Fibroblast of peridontal ligament (primary cell): Measurements from ENCODE around the gene DOK4.

Experiments used
- DNase-seq: peaks from one replicate; pipeline ENCODE4 v3.0.0-alpha.2; 2010; ENCODE audit errors: extremely low read depth

The DOK4 gene

DNA sequence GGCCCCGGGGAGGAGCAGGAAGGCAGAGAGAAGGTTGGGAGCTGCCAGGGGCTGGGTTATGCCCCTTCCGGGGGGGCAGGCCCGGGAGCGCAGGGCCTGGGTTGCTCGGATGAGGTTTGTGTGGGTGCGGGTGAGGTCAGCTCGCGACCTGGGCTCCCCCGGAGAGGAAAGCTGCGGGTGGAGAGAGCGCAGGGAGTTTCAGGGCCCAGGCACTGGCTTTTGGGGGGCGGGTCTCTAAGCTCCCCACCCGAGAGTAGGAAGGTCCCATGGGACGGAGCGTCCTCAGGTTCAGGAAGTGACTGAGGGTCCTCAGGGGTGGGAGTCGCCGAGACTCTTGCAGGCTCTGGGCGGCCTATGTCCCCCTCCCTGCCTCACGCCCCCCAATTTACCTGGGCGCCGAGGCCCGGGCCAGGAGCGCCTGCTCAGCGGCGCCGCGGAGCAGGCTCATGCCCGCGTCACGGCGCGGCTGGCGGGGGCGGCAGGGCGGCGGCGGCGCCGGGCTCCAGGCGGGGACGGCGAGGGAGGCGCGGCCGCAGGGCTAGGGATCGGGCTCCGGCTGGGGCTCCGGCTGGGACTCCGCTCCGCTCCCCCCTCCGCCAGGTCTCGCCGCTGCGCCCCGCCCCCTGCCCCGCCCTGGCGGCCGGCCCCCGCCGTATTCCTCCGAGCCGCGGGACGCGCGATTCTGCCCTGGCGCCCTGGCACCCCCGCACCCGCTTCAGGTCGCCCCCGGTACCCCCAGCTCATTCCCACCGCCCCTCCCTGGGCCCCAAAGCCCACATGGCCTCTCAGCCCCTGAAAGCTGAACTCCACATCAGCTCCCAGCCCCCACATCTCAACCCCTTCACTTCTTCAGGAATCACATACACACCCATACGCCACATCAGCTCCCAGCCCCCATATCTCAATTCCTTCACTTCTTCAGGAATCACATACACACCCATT is at the start of gene DOK4:
TSS of gene DOK4 (minus strand) at position 578 of the 942 bp plus-strand sequence. CDS start 6,986 bp downstream, outside the sequence.
- peak; percentile 36 for DNase-seq

DNA sequence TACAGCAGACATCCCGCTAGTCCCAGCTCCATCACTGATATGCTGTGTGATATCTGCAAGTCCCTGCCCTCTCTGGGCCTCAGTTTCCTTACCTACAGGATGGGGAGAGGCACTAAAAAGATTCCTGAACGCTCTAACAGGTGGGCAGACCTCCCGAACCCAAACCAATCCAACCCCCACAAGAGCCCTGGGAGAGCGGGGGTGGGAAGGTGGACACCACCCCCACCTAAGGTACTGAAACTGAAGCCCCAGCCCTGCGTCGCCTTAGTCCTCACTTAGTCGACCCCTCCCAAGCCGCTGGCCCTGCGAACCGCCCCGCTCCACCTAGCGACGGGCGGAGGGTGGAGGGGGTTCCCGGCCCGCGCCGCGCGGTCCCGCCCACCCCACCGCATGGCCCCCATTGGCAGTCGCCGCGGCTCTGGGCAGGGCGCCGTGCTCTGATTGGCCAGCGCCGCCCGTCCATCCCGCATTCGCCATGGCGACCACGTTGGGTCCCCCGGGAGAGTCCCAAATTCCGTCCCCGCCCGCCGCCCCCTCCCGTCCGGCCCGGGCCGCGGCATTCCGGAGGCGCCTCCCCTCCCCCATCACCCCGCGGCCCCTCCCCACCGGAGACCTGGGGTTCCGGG is 49.5 kb upstream of the DOK4 start:
- peak; percentile 87 for DNase-seq

DNA sequence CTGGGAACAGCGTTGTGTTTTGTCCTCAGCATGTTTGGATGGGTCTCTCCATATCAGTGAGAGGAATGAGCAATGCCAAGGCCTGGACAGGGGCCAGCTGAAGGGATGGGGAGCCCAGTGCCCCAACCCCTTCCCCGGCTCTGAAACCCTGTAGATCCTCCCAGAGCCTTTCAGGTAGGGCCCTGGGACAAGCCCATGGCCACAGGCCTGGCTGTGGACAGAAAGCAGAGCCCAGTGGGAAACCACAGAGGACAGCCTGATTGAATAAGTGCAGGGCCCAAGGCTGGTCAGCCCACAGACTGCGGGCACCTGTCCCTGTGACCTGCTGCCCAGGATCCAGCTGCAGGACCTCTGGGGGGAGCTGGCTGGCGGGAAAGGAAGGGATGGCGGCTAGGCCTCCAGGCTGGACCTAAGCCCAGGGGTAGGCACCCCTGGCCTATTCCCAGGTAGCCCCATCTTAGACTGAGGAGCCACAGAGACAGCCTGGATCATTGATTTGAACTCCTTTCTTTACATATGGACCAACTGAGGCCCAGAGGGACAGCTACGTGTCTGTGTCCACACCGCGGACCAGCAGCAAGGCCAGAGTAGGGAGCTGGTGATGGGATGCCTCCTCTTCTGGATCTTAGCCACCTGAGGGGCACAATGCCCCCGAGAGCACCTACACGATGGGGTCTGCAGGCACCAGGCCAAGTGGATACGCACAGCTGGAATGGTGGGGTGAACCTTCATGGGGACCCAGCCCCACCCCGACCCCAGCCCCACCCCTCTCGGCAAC is 48.8 kb upstream of the DOK4 start:
- no peak for DNase-seq

DNA sequence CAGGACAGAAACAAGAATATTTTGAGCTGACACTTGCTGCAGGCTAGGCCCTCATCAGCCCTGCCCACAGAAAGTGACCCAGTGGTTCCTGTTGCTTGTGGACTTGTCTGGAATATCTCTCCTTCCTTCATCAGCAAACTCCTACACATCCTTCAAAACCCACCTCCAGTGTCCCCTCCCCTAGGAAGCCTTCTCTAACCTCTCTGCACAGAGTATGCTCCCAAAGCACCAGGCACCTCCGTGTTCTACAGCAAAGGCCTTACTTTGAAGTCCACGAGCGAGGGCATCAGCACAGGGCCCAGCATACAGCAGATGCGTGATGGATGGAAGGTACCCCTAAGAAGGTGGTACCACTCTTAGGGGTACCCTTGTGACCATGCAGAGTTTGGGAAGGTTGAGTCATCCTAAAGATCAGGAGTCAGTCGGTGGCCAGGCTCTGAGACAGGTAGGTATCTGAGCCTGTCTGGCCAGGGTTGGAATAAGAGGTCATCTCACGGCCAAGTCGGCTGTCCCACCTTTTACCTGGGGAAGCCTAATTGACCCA is 48.1 kb upstream of the DOK4 start:
- no peak for DNase-seq

DNA sequence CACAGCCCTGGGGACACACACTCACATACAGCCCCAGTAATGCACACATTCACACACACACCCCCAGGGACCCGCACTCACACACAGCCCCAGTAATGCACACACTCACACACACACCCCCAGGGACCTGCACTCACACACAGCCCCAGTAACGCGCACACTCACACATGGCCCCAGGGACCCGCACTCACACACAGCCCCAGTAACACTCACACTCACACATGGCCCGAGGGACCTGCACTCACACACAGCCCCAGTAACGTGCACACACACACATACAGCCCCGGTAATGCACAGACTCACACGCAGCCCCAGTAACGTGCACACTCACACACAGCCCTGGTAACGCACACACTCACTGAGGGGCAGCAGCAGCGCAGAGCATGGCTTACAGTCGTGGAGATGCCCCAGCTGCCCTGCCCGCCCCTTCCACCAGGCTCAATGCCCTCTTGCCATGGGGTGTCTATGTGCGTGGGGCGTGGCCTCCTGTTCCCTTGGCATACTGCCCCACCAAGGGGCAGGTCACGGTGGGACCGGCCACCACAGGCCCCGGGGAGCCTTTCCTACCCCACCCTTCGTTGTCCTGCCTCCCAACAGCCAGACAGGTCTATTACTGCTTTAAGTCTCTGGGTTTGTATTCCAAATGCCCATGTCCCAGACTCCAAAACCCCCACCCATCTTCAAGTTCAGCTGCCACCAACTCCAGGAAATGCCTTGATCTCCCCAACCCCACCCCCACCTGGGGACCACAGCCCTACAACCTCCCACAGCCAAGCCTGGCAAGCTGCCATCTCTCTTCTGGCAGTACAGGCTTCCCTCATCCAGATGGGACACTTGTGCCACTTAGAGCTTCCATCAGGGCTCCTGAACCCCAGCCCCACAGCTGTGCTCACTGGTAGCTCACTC is 47.4 kb upstream of the DOK4 start:
- DNase-seq: no peak

DNA sequence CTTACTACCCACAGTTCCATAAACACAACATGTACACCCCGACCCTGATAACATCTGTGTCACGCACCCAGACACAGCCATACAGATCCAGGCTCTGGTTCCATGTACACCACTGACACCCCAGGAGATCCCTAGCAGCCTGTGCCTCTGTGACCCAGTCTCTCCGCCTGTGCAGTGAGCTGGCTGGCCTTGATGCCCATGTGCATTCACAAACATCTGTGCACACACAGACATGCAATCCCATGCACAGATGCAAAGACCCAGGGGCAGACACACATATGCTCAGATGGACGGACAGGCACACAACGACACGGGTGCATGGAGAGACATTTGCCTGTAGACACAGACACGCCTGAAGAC is 46.0 kb upstream of the DOK4 start:
- DNase-seq: no peak

DNA sequence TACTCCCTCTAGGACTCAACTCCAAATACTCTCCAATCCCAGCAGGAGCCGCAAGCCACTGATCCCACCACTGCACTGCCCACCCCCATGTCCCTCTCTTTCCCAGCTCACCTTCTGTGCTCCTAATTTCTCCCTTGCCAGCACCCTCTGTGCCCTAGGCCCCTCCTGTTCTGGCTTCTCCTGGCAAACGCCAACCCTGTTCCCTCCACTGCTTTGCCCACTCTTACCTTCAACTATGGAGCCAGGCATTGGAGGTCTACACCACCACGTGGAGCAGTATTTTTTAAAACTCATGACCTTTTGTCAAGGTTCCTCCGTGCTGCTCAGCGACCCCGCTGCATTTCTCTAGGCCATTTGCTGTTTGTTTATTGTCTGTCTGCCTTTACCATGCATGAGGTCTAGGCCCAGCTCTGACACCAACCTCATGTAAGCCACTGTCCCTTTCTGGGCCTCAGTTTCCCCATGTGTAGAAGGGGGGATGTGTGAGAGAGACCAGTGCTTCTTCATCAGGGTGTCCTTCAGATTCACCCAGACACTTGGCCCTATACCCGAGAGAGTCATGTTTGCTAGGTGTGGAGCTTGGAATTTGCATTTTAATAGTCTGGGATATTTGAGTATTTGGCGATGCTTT is 45.5 kb upstream of the DOK4 start:
- DNase-seq: no peak

DNA sequence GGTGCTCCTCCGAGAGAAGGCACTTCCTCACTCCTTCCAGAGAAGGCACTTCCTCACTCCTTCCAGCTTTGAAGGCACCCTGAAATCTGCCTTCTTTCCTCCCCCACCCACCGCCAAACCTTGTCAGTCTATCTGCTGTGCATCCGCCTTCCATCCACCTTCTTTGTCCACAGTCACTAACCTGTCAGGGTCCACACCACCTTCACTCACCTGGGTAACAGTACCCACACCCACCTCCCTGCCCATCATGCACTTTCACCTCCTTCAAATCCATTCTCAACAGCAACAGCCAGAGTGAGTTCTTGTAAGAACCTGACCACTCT is 44.9 kb upstream of the DOK4 start:
- DNase-seq: no peak

DNA sequence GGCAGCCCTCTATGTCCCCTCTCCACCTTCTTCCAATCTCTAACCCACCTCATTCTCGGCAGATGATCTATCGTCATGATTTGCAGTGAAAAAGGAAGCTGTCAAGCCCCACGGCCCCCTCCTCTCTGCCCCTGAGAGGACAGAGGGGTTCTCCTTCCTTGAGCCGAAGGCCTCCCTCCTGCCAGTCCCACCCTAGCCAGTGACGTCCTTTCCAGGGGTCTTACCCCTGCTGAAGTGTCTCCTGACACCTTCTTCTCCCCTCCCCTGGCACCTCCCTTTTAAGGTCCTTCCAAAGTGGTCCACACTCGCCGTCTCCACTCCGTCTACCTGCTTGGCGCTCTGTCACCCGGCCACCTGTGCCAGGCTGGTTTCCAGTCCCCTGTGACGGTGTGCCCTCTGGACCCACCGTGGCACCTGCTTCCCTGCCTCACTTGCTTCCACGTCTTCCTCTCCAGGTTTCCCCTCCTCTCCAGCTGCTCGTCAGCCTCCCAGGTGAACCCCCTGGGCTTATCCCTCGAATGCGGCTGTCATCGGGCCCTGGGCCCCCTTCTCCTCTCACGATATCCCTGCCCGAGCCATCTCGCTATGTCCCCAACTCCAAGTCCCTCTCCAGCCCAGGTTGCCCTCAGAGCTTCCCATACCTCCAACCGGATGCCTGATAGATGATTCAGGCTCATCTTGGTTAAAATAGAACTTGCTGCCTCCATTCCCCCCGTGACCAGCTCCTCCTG is 44.4 kb upstream of the DOK4 start:
- DNase-seq: no peak

DNA sequence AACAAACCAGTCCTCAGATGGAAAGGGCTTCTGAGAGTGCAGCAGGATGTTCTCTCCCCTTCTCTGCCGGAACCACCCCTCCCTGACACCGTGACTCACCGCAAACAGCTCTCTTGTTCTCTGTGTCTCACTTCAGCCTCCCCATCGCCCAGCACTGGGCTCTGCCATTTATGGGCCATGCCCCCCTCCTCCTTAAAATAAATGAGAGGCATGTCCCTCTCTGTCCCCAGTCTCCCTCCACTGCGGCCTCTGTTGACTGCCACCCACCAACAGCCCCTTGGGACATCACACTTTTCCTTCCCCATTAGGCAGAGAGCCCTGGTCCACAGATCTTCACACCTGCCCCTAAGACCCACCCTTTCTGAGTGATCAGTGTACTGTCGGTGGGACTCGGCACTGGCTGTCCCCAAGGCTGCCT is 43.8 kb upstream of the DOK4 start:
- DNase-seq: peak; percentile 41

DNA sequence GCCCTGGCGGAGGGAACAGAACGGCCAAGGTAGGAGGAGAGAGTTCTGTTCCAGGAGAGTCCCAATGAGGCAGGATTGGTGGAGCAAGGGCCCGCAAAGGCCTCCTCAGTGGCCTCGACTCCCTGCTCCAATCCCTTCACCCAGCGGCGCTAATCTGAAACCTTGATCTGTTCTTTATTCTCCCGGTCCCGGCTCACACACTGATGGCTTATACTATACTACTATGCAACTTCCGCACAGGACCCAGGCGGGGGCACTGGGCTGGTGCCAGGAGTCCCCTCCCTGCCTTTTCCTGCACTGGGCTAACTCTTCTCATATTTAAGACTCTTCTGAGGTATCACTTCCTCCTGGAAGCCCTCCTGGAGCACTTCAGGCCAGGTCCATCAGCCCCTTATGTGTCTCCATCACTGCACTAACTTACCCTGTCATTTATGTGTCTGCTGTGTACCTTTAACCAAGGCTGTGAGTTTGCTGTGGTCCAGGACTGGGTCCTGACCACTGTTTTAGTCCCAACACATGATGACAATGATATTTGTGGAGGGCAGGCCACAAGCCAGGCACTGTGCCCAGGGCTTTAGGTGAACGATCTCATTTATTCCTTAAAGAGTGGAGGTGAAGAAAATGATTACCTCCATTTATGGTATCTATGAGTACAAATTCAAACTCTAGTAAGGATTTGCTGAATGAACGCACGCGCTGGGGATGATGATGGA is 43.3 kb upstream of the DOK4 start:
- no peak for DNase-seq

DNA sequence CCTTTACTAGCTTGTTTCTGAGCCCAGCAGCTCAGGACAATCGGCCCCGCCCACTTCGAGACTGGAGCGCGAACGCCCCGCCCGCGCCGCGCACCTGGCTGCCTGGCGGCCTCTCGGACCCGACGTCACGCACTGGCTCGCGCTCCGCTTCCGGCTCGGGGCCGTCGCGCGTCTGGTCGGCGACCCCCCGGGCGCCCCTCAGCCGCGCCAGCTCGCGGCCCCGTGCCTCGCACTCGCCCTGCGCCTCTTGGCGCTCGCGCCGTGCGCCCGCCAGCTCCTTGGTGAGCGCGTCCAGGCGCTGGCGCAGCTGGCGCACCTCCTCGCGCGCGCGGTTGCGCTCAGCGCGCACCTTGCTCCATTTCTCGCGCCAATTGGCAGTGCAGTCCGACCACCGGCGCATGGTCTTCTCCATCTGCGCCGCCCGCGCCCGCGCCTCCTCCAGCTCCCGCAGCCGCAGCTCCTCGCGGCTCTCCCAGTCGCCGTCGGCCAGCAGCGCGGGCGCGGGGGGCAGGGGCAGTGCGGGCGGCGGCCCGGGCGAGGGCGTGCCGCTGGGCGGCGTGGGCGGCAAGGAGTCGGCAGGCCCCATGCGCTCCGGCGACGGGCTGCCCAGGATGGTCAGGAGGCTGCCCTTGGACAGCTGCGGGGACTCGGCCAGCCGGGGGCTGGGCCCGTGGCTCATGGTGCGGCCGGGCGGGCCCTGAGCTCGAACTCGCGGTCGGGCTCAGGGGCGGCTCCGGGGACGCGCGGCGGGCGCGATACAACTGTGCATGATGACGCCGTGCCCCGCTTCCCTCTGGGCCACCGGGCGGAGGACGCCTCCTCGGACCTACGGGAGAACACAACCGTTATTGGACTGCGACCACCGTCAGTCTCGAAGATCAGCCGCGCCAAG is 42.5 kb upstream of the DOK4 start:
- DNase-seq: no peak

DNA sequence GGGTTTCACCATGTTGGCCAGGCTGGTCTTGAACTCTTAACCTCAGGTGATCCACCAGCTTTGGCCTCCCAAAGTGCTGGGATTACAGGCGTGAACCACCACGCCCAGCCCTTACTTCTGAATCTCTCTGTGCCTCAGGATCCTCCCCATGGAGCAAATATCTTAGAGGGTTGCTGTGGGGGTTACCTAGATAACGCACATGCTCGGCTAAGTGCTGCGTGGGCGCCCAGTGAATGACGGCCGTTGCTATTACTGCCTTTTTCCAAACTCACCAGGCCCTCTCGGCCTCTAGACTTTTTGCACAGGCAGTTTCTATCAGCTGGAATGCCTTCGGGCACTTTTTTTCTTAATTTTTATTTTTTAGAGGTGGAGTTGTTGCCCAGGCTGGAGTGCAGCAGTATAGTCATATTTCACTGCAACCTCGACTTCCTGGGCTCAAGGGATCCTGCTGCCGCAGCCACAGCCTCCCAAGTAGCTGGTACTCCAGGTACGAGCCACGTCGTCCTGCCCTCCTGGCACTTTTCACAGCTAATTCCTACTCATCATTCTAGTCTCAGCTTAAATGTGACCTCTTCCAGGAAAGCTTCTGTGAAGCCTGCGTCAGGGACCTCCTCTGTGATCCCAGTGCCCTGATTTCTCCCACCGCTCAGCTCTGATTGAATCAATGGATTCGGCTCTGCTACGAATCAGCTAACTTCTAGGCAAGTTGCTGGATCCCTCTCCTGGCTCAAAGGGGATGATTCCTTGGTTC is 41.5 kb upstream of the DOK4 start:
- no peak for DNase-seq

DNA sequence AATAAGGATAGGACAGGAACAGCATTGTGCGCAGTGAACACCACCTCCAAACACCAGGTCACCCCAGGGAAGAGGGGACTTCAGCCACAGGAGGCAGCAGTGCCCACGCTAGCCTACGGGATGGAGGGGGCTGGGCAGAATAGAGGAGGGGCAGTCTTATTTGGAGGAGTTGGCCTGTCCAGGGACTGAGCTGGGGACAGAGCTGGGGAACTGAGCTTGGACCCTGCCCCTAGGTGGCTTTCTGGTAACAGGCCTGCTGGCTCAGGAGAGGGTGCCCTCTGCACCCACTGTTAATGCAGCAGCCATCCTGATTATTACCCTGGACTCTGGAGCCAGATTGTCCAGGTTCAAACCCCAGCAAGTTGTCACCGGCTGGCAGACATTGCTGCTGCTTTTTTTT is 40.7 kb upstream of the DOK4 start:
- no peak for DNase-seq

DNA sequence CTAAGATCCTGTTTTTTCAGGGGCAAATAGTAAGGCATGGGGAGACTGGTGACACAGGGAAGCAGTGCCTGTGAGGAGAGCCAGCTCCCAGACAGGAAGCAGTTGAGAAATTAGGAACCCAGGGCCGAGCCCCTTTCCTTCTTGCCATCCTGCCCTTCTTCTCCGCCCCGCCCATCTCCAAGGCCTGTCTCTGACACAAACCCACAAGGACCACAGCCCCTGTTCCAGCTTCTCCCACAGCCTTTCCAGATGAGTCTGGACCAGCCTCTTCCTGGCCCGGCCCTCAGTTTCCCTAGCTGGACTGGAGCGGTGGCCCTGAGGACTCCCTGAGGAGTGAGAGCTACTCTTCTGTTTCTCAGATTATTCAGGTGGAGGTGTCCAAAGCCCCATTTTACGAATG is 40.2 kb upstream of the DOK4 start:
- DNase-seq: no peak

DNA sequence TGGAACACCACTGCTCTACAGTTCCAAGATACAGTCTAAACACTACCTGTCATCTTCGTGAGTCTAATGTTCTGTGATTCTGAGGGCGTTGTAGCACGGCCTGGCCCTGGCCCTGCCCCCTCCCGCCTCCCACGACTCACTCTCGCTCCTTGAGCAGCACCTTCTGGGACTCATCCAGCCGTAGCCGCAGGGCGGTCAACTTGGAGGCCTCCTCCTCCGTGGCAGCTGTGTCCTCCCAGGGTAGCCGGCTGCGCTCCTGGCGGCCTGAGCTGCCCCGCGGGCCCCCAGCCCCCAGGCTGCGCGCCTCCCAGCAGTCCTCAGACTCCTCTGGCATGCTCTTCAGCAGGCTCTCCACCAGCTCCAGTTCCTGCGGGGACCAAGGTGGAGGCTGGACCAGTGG is 39.5 kb upstream of the DOK4 start:
- no peak for DNase-seq

DNA sequence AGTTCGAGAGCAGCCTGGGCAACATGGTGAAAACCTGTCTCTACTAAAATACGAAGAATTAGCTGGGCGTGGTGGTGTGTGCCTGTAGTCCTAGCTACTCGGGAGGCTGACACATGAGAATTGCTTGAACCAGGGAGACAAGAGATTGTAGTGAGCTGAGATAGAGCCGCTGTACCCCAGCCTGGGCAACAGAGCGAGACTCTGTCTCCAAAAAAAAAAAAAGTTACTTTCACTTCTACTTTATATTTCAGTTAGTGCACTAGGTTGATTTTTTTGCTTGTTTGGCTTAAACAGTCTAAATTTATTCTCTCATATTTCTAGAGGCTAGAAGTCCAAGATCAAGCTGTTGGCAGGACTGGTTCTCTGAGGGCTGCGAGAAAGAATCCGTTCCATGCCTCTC is 36.7 kb upstream of the DOK4 start:
- DNase-seq: no peak
